IMR-90 (cell line): ENCODE results near the gene DUS1L. TPM values are rescaled to one million over a fixed set of nuclear protein-coding genes. Genes with fewer than 3 reads are reported as not detected.

Experiments
- ATAC-seq: fragments of 200-7000 bp; cut with Tn5 transposase; 2 replicates; pipeline ENCODE4 v1.9.1; 2020; ENCODE audit warnings: low read depth, mild to moderate bottlenecking, moderate library complexity
- BruUV-seq: library from RNA; stranded (reverse); fragments of 400-500 nt; replicated peaks from 2 replicates; lab custom pipeline; 2021; lab: Mats Ljungman, UMichigan
- CTCF ChIA-PET: fragments of 300-600 bp; formaldehyde crosslinking; extraction: SDS; loops from one replicate; lab custom pipeline; 2021; ENCODE audit warnings: antibody characterized with exemption; lab: Yijun Ruan, JAX
- POLR2A ChIA-PET: fragments of 300-600 bp; sonication (Branson Sonifier 250); formaldehyde crosslinking; loops from one replicate; lab custom pipeline; 2022; ENCODE audit warnings: antibody characterized with exemption; ENCODE audit not compliant: unreplicated experiment; lab: Charles Lee
- DNase-seq: peaks from one replicate; pipeline ENCODE4 v3.0.0; 2013
- H2AFZ ChIP-seq: replicated peaks from 2 replicates; pipeline ENCODE3; 2013; ENCODE audit warnings: low read length, mild to moderate bottlenecking; ENCODE audit not compliant: poor library complexity
- H2AK5ac ChIP-seq: 2 replicates; pipeline ENCODE4 v1.6.1; 2013; ENCODE audit warnings: low read depth, low read length, inconsistent platforms
- H2AK9ac ChIP-seq: replicated peaks from 2 replicates; pipeline ENCODE3; 2013; ENCODE audit warnings: mild to moderate bottlenecking, low read depth, low read length, moderate library complexity; ENCODE audit not compliant: poor library complexity
- H2BK120ac ChIP-seq: 2 replicates; pipeline ENCODE4 v1.6.1; 2013; ENCODE audit warnings: low read depth, low read length, inconsistent platforms
- H2BK15ac ChIP-seq: 3 replicates; pipeline ENCODE4 v1.6.1; 2013; ENCODE audit warnings: low read depth, low read length, inconsistent platforms
- H2BK20ac ChIP-seq: 2 replicates; pipeline ENCODE4 v1.6.1; 2013; ENCODE audit warnings: low read depth, mild to moderate bottlenecking, inconsistent platforms, low read length, moderate library complexity
- H2BK5ac ChIP-seq: 2 replicates; pipeline ENCODE4 v1.6.1; 2013; ENCODE audit warnings: mild to moderate bottlenecking, low read depth, low read length, inconsistent platforms; ENCODE audit not compliant: poor library complexity, severe bottlenecking
- H3K14ac ChIP-seq: replicated peaks from 2 replicates; pipeline ENCODE4 v1.6.1; 2013; ENCODE audit warnings: low read depth, low read length, inconsistent platforms
- H3K18ac ChIP-seq: 2 replicates; pipeline ENCODE4 v1.6.1; 2013; ENCODE audit warnings: low read depth, low read length, control low read depth
- H3K23ac ChIP-seq: 2 replicates; pipeline ENCODE4 v1.6.1; 2013; ENCODE audit warnings: low read depth, low read length, inconsistent platforms
- H3K27ac ChIP-seq: 2 replicates; pipeline ENCODE4 v1.5.1; 2013; ENCODE audit warnings: mild to moderate bottlenecking, control low read depth, low read length; ENCODE audit not compliant: insufficient read depth
- H3K27me3 ChIP-seq: 2 replicates; pipeline ENCODE4 v1.6.1; 2013; ENCODE audit warnings: low read length; ENCODE audit not compliant: control insufficient read depth, insufficient read depth
- H3K36me3 ChIP-seq: 2 replicates; pipeline ENCODE4 v1.6.1; 2013; ENCODE audit warnings: low read length, mixed read lengths; ENCODE audit not compliant: control insufficient read depth, insufficient read depth
- H3K4ac ChIP-seq: 2 replicates; pipeline ENCODE4 v1.6.1; 2013; ENCODE audit warnings: low read depth, low read length, inconsistent platforms
- H3K4me1 ChIP-seq: 2 replicates; pipeline ENCODE4 v1.6.1; 2013; ENCODE audit warnings: low read length, mixed read lengths; ENCODE audit not compliant: control insufficient read depth, insufficient read depth
- H3K4me2 ChIP-seq: 2 replicates; pipeline ENCODE4 v1.6.1; 2013; ENCODE audit warnings: low read depth, mild to moderate bottlenecking, control low read depth, low read length, moderate library complexity
- H3K4me3 ChIP-seq: 2 replicates; pipeline ENCODE4 v1.5.1; 2013; ENCODE audit warnings: low read depth, mild to moderate bottlenecking, control low read depth, low read length, moderate library complexity; ENCODE audit not compliant: insufficient read depth
- H3K56ac ChIP-seq: 2 replicates; pipeline ENCODE4 v1.6.1; 2013; ENCODE audit warnings: low read length, inconsistent platforms; ENCODE audit not compliant: insufficient read depth; ENCODE audit errors: extremely low read depth
- H3K79me1 ChIP-seq, 2 experiments: 2 replicates each; pipeline ENCODE4 v1.6.1; 2013; ENCODE audit warnings: low read length in 2 of 2, inconsistent platforms in 1 of 2, low read depth in 1 of 2
- H3K9ac ChIP-seq: 2 replicates; pipeline ENCODE4 v1.6.1; 2013; ENCODE audit warnings: low read depth, low read length, control low read depth
- H3K9me1 ChIP-seq: 2 replicates; pipeline ENCODE4 v1.6.1; 2013; ENCODE audit warnings: low read length, inconsistent platforms; ENCODE audit not compliant: insufficient read depth
- H3K9me3 ChIP-seq: 2 replicates; pipeline ENCODE4 v1.6.1; 2013; ENCODE audit warnings: low read length; ENCODE audit not compliant: control insufficient read depth, insufficient read depth
- H4K20me1 ChIP-seq: 2 replicates; pipeline ENCODE4 v1.6.1; 2013; ENCODE audit warnings: low read length, inconsistent platforms; ENCODE audit not compliant: insufficient read depth
- H4K5ac ChIP-seq: 2 replicates; pipeline ENCODE4 v1.6.1; 2013; ENCODE audit warnings: mild to moderate bottlenecking, low read depth, low read length, control low read depth
- H4K8ac ChIP-seq, 2 experiments: 2 replicates each; pipeline ENCODE4 v1.6.1; 2013; ENCODE audit warnings: low read depth in 2 of 2, low read length in 2 of 2, control low read depth in 1 of 2, inconsistent platforms in 1 of 2
- H4K91ac ChIP-seq: 2 replicates; pipeline ENCODE4 v1.6.1; 2013; ENCODE audit warnings: low read depth, low read length, inconsistent platforms; ENCODE audit not compliant: insufficient read depth
- BHLHE40 ChIP-seq: fragments of 150-350 bp; IDR thresholded peaks from 2 replicates; pipeline ENCODE4 v1.6.1; 2016; ENCODE audit warnings: mild to moderate bottlenecking, low read depth, low read length
- CEBPB ChIP-seq: IDR thresholded peaks from 2 replicates; pipeline ENCODE4 v1.6.1; 2012; ENCODE audit warnings: low read depth, low read length, improper control_type of control experiment
- CHD1 ChIP-seq: IDR thresholded peaks from 2 replicates; pipeline ENCODE4 v1.6.1; 2012; ENCODE audit warnings: low read depth, low read length, improper control_type of control experiment
- CTCF ChIP-seq: conservative IDR thresholded peaks from 2 replicates; pipeline ENCODE4 v1.5.1; 2012; ENCODE audit warnings: mild to moderate bottlenecking, low read depth, low read length, improper control_type of control experiment
- FOS ChIP-seq: fragments of 150-350 bp; IDR thresholded peaks from 2 replicates; pipeline ENCODE4 v1.6.1; 2016; ENCODE audit warnings: low read depth, low read length
- MAFK ChIP-seq: IDR thresholded peaks from 2 replicates; pipeline ENCODE4 v1.6.1; 2012; ENCODE audit warnings: low read depth, low read length, improper control_type of control experiment
- MAZ ChIP-seq: IDR thresholded peaks from 2 replicates; pipeline ENCODE4 v1.6.1; 2012; ENCODE audit warnings: low read depth, mild to moderate bottlenecking, low read length, improper control_type of control experiment, moderate library complexity, borderline replicate concordance
- MXI1 ChIP-seq: IDR thresholded peaks from 2 replicates; pipeline ENCODE4 v1.6.1; 2012; ENCODE audit warnings: low read depth, mild to moderate bottlenecking, low read length, moderate library complexity, borderline replicate concordance
- NFE2L2 ChIP-seq: fragments of 150-350 bp; IDR thresholded peaks from 2 replicates; pipeline ENCODE4 v1.6.1; 2016; ENCODE audit warnings: low read depth, mild to moderate bottlenecking, low read length
- POLR2A ChIP-seq: IDR thresholded peaks from 2 replicates; pipeline ENCODE4 v1.6.1; 2012; ENCODE audit warnings: mild to moderate bottlenecking, low read depth, low read length
- RAD21 ChIP-seq: IDR thresholded peaks from 2 replicates; pipeline ENCODE4 v1.6.1; 2012; ENCODE audit warnings: low read length, improper control_type of control experiment
- RCOR1 ChIP-seq: IDR thresholded peaks from 2 replicates; pipeline ENCODE4 v1.6.1; 2012; ENCODE audit warnings: mild to moderate bottlenecking, low read length, improper control_type of control experiment; ENCODE audit not compliant: insufficient replicate concordance
- RFX5 ChIP-seq: IDR thresholded peaks from 2 replicates; pipeline ENCODE4 v1.8.0; 2012; ENCODE audit warnings: low read depth, mild to moderate bottlenecking, low read length, moderate library complexity
- SMC3 ChIP-seq: fragments of 150-350 bp; IDR thresholded peaks from 2 replicates; pipeline ENCODE4 v1.6.1; 2016; ENCODE audit warnings: low read depth, mild to moderate bottlenecking, antibody characterized with exemption, low read length, moderate library complexity
- USF2 ChIP-seq: fragments of 150-350 bp; IDR thresholded peaks from 2 replicates; pipeline ENCODE4 v1.6.1; 2017; ENCODE audit warnings: mild to moderate bottlenecking, antibody characterized with exemption, low read length, low read depth
- whole genome bisulfite sequencing, 2 experiments: methylation state at CpG; one replicate each; pipeline versions ENCODE4 v1.1.5 to v1.1.7; 2013; ENCODE audit warnings: missing lambda C conversion rate in 2 of 2; ENCODE audit not compliant: insufficient read length in 1 of 2; ENCODE audit errors: extremely low coverage in 2 of 2; 5-methylcytosine and 5-hydroxymethylcytosine counted together
- dilution Hi-C: fragments of 300-500 bp; cut with HindIII; formaldehyde crosslinking; loops from one replicate; pipeline ENCODE4 v1.14.3; 2018; ENCODE audit warnings: low sequenced_read_pairs; ENCODE audit not compliant: unreplicated experiment
- in situ Hi-C: fragments of 300-500 bp; cut with MboI; formaldehyde crosslinking; loops from 3 replicates; pipeline ENCODE4 v1.14.3; 2019; ENCODE audit warnings: low sequenced_read_pairs, inconsistent platforms, mixed read lengths
- intact Hi-C: fragments of 100-400 bp; cut with micrococcal nuclease; formaldehyde crosslinking; loops from 2 replicates; pipeline ENCODE4 v1.10.0; 2022
- polyA plus RNA-seq, 3 experiments: library from polyadenylated mRNA; depleted of rRNA; stranded (reverse); fragments of >200 nt; gene quantifications; 2 replicates each; pipeline ENCODE4 v1.2.3, GENCODE V29; 2012; ENCODE audit warnings: low replicate concordance in 1 of 3
- total RNA-seq: library from RNA; depleted of rRNA; stranded (reverse); fragments of >200 nt; gene quantifications from 2 replicates; pipeline ENCODE4 v1.2.3, GENCODE V29; 2012

The DUS1L gene
- total and polyA plus RNA-seq, 2 of the 4 experiments (the other 2 are of a cell fraction), result 29.0 to 76.9 TPM

- peaks cover 53% of the 10 kb centered on the region for H3K36me3 ChIP-seq
- no peak overlapping the region for H2BK5ac ChIP-seq
- H3K18ac ChIP-seq, result no peak overlapping the region
- no peak overlapping the region for H3K56ac ChIP-seq
- BruUV-seq, result no TSS peak
- dilution Hi-C loops (no loop called here), in situ Hi-C loops (no loop called here), intact Hi-C loops (no loop called here)
- no peak overlapping the region for H4K91ac ChIP-seq
- H3K27ac ChIP-seq, result no peak overlapping the region
- peaks cover 5 to 36% of the 10 kb centered on the region in 2 experiments; a peak in 3 of 4 replicates for H3K79me1 ChIP-seq
- POLR2A ChIA-PET, result no interaction called here
- no peak overlapping the region for H2AFZ ChIP-seq
- H3K14ac ChIP-seq, result no peak overlapping the region
- H3K23ac ChIP-seq, result no peak overlapping the region
- H3K4me1 ChIP-seq, result peaks cover 10% of the 10 kb centered on the region
- no peaks in the 10 kb centered on the region; the same call in 1 of the 2 replicates for H3K9me1 ChIP-seq
- ATAC-seq (no peak), DNase-seq (no peak)
- no peak overlapping the region for H2BK15ac ChIP-seq
- no peak overlapping the region for H3K4me2 ChIP-seq
- H4K5ac ChIP-seq, result no peak overlapping the region
- H2BK120ac ChIP-seq, result no peak overlapping the region
- no peak overlapping the region for H3K4ac ChIP-seq
- no peak overlapping the region for H2BK20ac ChIP-seq
- H4K20me1 ChIP-seq, result peaks cover 3% of the 10 kb centered on the region; the same call in 1 of the 2 replicates
- H3K9ac ChIP-seq, result no peak overlapping the region
- WGBS, 2 experiments, result 91% methylated on average over 17 of the region's 24 CpGs; no CpG with 5 or more reads in 1 of the 2 experiments
- H2AK5ac ChIP-seq, result no peak overlapping the region
- no peak overlapping the region for H3K4me3 ChIP-seq
- H3K9me3 ChIP-seq, result no peaks in the 10 kb centered on the region
- H3K27me3 ChIP-seq, result no peaks in the 10 kb centered on the region
- CTCF ChIA-PET, result no interaction called here
- no peak overlapping the region for H2AK9ac ChIP-seq
- no peak overlapping the region for H4K8ac ChIP-seq
- no peak for TF ChIP-seq CTCF
- TF ChIP-seq BHLHE40, result no peak
- TF ChIP-seq USF2, result no peak
- no peak for TF ChIP-seq MXI1
- TF ChIP-seq RCOR1, result no peak
- no peak for TF ChIP-seq MAZ
- no peak for TF ChIP-seq NFE2L2
- no peak for TF ChIP-seq MAFK
- no peak for TF ChIP-seq SMC3
- no peak for TF ChIP-seq RFX5
- no peak for TF ChIP-seq POLR2A
- TF ChIP-seq CHD1, result no peak
- TF ChIP-seq CEBPB, result no peak
- no peak for TF ChIP-seq FOS
- no peak for TF ChIP-seq RAD21
These were observed 3.3 kb downstream of the DUS1L start for GRCh38 chr17:82062076-82062983.
